Ascending aorta (tissue), 2 donors: ENCODE measurements around the gene SLC6A11. TPM values are rescaled to one million over a fixed set of nuclear protein-coding genes. Genes with fewer than 3 reads are reported as not detected.

Experiments used
- DNase-seq, 2 donors: peaks; one replicate each; pipeline ENCODE4 v3.0.0-alpha.2; 2019; ENCODE audit warnings: low spot score in 2 of 2
- H3K27ac ChIP-seq, 2 donors: fragments of 200-600 bp; sonication (generic); one replicate each; pipeline ENCODE4 v1.5.1; 2016 to 2017; ENCODE audit warnings: mild to moderate bottlenecking in 1 of 2
- H3K27me3 ChIP-seq: fragments of 200-600 bp; sonication (generic); one replicate; pipeline ENCODE4 v1.5.1; 2017
- H3K36me3 ChIP-seq, 2 donors: fragments of 200-600 bp; sonication (generic); one replicate each; pipeline ENCODE4 v1.5.1; 2016
- H3K4me1 ChIP-seq, 2 donors: fragments of 200-600 bp; sonication (generic); one replicate each; pipeline ENCODE4 v1.5.1; 2016 to 2017; ENCODE audit warnings: mild to moderate bottlenecking in 1 of 2
- H3K4me3 ChIP-seq, 2 donors: fragments of 200-600 bp; sonication (generic); one replicate each; pipeline ENCODE4 v1.5.1; 2016 to 2017; ENCODE audit warnings: mild to moderate bottlenecking in 1 of 2
- H3K9me3 ChIP-seq, 2 donors: fragments of 200-600 bp; sonication (generic); one replicate each; pipeline ENCODE4 v1.5.1; 2016
- CTCF ChIP-seq, 3 experiments: fragments of 200-600 bp in 2 of 3; fragments of 450-650 bp in 1 of 3; sonication (generic) in 2 of 3; IDR thresholded peaks; one replicate each; pipeline ENCODE4 v1.5.1; 2016 to 2019; ENCODE audit warnings: antibody characterized with exemption in 3 of 3, mild to moderate bottlenecking in 1 of 3, moderate library complexity in 1 of 3
- intact Hi-C: fragments of 100-400 bp; cut with DNase I; formaldehyde crosslinking; loops from one replicate; pipeline ENCODE4 v1.15.1; 2023
- total RNA-seq: library from RNA; depleted of rRNA; stranded (reverse); fragments of >200 nt; gene quantifications from one replicate; pipeline ENCODE4 v1.1.0, GENCODE V29; 2016

Gene SLC6A11
- total RNA-seq, 1 donor from 2014 or later: not detected

- Histone ChIP-seq H3K27ac (no peak overlapping the region), H3K9me3 (no peaks in the 10 kb centered on the region), H3K36me3 (no peaks in the 10 kb centered on the region), H3K4me3 (no peak overlapping the region), H3K4me1 (no peaks in the 10 kb centered on the region), H3K27me3 (no peaks in the 10 kb centered on the region)
- intact Hi-C loops: no loop called here
- no peak for DNase-seq
- TF ChIP-seq CTCF (IDR thresholded peaks at IDR 0.05): no peak
These were observed 138.7 kb downstream of the SLC6A11 start for GRCh38 chr3:10954740-10955139.

GRCh38 chr3:10955711-10956453 is 139.9 kb downstream of the SLC6A11 start:
- no peaks in the 10 kb centered on the region for H3K36me3 ChIP-seq
- no peak for TF ChIP-seq CTCF (IDR thresholded peaks at IDR 0.05)
- intact Hi-C loops: no loop called here
- H3K9me3 ChIP-seq: no peaks in the 10 kb centered on the region
- no peaks in the 10 kb centered on the region for H3K4me1 ChIP-seq
- DNase-seq: no peak
- no peak overlapping the region for H3K27ac ChIP-seq
- no peaks in the 10 kb centered on the region for H3K27me3 ChIP-seq
- H3K4me3 ChIP-seq: no peak overlapping the region

- H3K4me3 ChIP-seq: no peak overlapping the region
- H3K27me3 ChIP-seq: no peaks in the 10 kb centered on the region
- no peak for TF ChIP-seq CTCF (IDR thresholded peaks at IDR 0.05)
- H3K9me3 ChIP-seq: no peaks in the 10 kb centered on the region
- no peak for DNase-seq
- intact Hi-C loops: no loop called here
- no peaks in the 10 kb centered on the region for H3K4me1 ChIP-seq
- no peak overlapping the region for H3K27ac ChIP-seq
- no peaks in the 10 kb centered on the region for H3K36me3 ChIP-seq
These were observed 140.5 kb downstream of the SLC6A11 start for GRCh38 chr3:10956531-10956930.

GRCh38 chr3:10956986-10957385 is 141.0 kb downstream of the SLC6A11 start:
- no peaks in the 10 kb centered on the region for H3K27me3 ChIP-seq
- no peak overlapping the region for H3K27ac ChIP-seq
- H3K9me3 ChIP-seq: no peaks in the 10 kb centered on the region
- no peak overlapping the region for H3K4me3 ChIP-seq
- H3K36me3 ChIP-seq: no peaks in the 10 kb centered on the region
- H3K4me1 ChIP-seq: no peaks in the 10 kb centered on the region
- intact Hi-C loops: no loop called here
- TF ChIP-seq CTCF (IDR thresholded peaks at IDR 0.05): no peak
- no peak for DNase-seq

- H3K4me1 ChIP-seq: no peaks in the 10 kb centered on the region
- no peak overlapping the region for H3K27ac ChIP-seq
- no peak for DNase-seq
- intact Hi-C loops: no loop called here
- no peaks in the 10 kb centered on the region for H3K27me3 ChIP-seq
- H3K9me3 ChIP-seq: no peaks in the 10 kb centered on the region
- TF ChIP-seq CTCF (IDR thresholded peaks at IDR 0.05): no peak
- no peak overlapping the region for H3K4me3 ChIP-seq
- H3K36me3 ChIP-seq: no peaks in the 10 kb centered on the region
These were observed 142.1 kb downstream of the SLC6A11 start for GRCh38 chr3:10957976-10958749.
